A549 (cell line): ENCODE measurements around the gene ANXA6. TPM values are rescaled to one million over a fixed set of nuclear protein-coding genes. Genes with fewer than 3 reads are reported as not detected.

ENCODE experiments used
- ATAC-seq, 2 experiments: fragments of 200-7000 bp in 1 of 2; fragments of >200 bp in 1 of 2; cut with Nextera tagmentation in 1 of 2; cut with Tn5 transposase in 1 of 2; 3 replicates each; pipeline versions ENCODE4 v1.8.0 to v1.9.1; 2018 to 2020; ENCODE audit warnings: mild to moderate bottlenecking in 1 of 2, moderate library complexity in 1 of 2
- CTCF ChIA-PET: fragments of 300-600 bp; sonication (Branson Sonifier 250); formaldehyde crosslinking; extraction: SDS; loops from one replicate; lab custom pipeline; 2021; ENCODE audit warnings: antibody characterized with exemption, inconsistent platforms; lab: Yijun Ruan, JAX
- POLR2A ChIA-PET: fragments of 350-600 bp; formaldehyde crosslinking; extraction: SDS; loops from one replicate; lab custom pipeline; 2021; ENCODE audit warnings: antibody characterized with exemption, inconsistent platforms; lab: Yijun Ruan, JAX
- DNase-seq, 2 experiments: peaks; one replicate each; pipeline versions ENCODE4 v3.0.0 to v3.0.0-alpha.2; 2011 to 2016; ENCODE audit warnings: low read depth in 1 of 2, low spot score in 1 of 2
- FAIRE-seq: peaks from 2 replicates; lab custom pipeline; 2011; peaks lifted over from hg19 to GRCh38; lab: Jason Lieb, UNC
- H3K27ac ChIP-seq, 2 experiments: fragments of >200 bp; sonication (Bioruptor Twin); formaldehyde crosslinking; 3 replicates each; pipeline ENCODE4 v1.5.1; 2016 to 2017
- H3K4me1 ChIP-seq: fragments of >200 bp; sonication (Bioruptor Twin); formaldehyde crosslinking; 3 replicates; pipeline ENCODE4 v1.6.1; 2016
- H3K4me2 ChIP-seq: fragments of >200 bp; sonication (Bioruptor Twin); formaldehyde crosslinking; 3 replicates; pipeline ENCODE4 v1.6.1; 2016
- H3K4me3 ChIP-seq: fragments of >200 bp; sonication (Bioruptor Twin); formaldehyde crosslinking; 3 replicates; pipeline ENCODE4 v1.5.1; 2016
- H3K9me3 ChIP-seq: fragments of >200 bp; sonication (Bioruptor Twin); formaldehyde crosslinking; 3 replicates; pipeline ENCODE4 v1.6.1; 2016
- ATOH8 ChIP-seq: fragments of 250-450 bp; sonication (Bioruptor Pico); IDR thresholded peaks from 2 replicates; pipeline ENCODE4 v1.5.0; 2020; ENCODE audit warnings: low read depth, mild to moderate bottlenecking, moderate library complexity
- BCL3 ChIP-seq: fragments of >200 bp; sonication (Bioruptor Twin); formaldehyde crosslinking; IDR thresholded peaks from 3 replicates; pipeline ENCODE4 v1.6.1; 2016
- CBX2 ChIP-seq: fragments of 200-600 bp; sonication (generic); IDR thresholded peaks from 2 replicates; pipeline ENCODE4 v1.6.1; 2016; ENCODE audit warnings: low read depth, mild to moderate bottlenecking, borderline replicate concordance
- CBX8 ChIP-seq: fragments of 200-600 bp; sonication (generic); IDR thresholded peaks from 2 replicates; pipeline ENCODE4 v1.6.1; 2016
- E2F6 ChIP-seq: IDR thresholded peaks from 2 replicates; pipeline ENCODE4 v1.6.1; 2012; ENCODE audit warnings: low read depth, borderline replicate concordance
- EHMT2 ChIP-seq: fragments of 200-600 bp; sonication (generic); IDR thresholded peaks from 2 replicates; pipeline ENCODE4 v1.6.1; 2016; ENCODE audit warnings: antibody characterized with exemption, low read depth, mild to moderate bottlenecking, moderate library complexity
- ELK1 ChIP-seq: fragments of 150-350 bp; IDR thresholded peaks from 2 replicates; pipeline ENCODE4 v1.6.1; 2014; ENCODE audit warnings: low read depth, mild to moderate bottlenecking, low read length
- ESRRA ChIP-seq: fragments of 150-350 bp; IDR thresholded peaks from 2 replicates; pipeline ENCODE4 v1.6.1; 2014; ENCODE audit warnings: mild to moderate bottlenecking, low read length, borderline replicate concordance
- FOSB ChIP-seq: fragments of 250-450 bp; sonication (Bioruptor Pico); IDR thresholded peaks from 2 replicates; pipeline ENCODE4 v1.5.0; 2020; ENCODE audit warnings: mild to moderate bottlenecking, moderate library complexity
- HEYL ChIP-seq: fragments of 250-450 bp; sonication (Bioruptor Pico); IDR thresholded peaks from 2 replicates; pipeline ENCODE4 v1.8.0; 2021; ENCODE audit warnings: mild to moderate bottlenecking, moderate library complexity
- JUN ChIP-seq, 2 experiments: fragments of >200 bp; sonication (Bioruptor Twin); formaldehyde crosslinking; IDR thresholded peaks; 2 replicates in 1 of 2; 3 replicates in 1 of 2; pipeline ENCODE4 v1.6.1; 2016 to 2017
- JUNB ChIP-seq: fragments of >200 bp; sonication (Bioruptor Twin); formaldehyde crosslinking; IDR thresholded peaks from 2 replicates; pipeline ENCODE4 v1.6.1; 2016
- MAFK ChIP-seq: fragments of 450-650 bp; IDR thresholded peaks from 2 replicates; pipeline ENCODE4 v1.6.1; 2014; ENCODE audit not compliant: partially characterized antibody
- MYC ChIP-seq: IDR thresholded peaks from 2 replicates; pipeline ENCODE4 v1.6.1; 2012; ENCODE audit warnings: mild to moderate bottlenecking, inconsistent platforms, low read length, improper control_type of control experiment, borderline replicate concordance
- NPAS2 ChIP-seq: fragments of 250-450 bp; sonication (Bioruptor Pico); IDR thresholded peaks from 2 replicates; pipeline ENCODE4 v1.8.0; 2022; ENCODE audit warnings: mild to moderate bottlenecking, moderate library complexity, borderline replicate concordance
- NR3C1 ChIP-seq: fragments of >200 bp; sonication (Bioruptor Twin); formaldehyde crosslinking; IDR thresholded peaks from 3 replicates; pipeline ENCODE4 v1.6.1; 2017
- PBX3 ChIP-seq: IDR thresholded peaks from 2 replicates; pipeline ENCODE4 v1.6.1; 2012
- PHF8 ChIP-seq: fragments of 200-600 bp; sonication (generic); IDR thresholded peaks from 2 replicates; pipeline ENCODE4 v1.6.1; 2016; ENCODE audit warnings: low read depth, mild to moderate bottlenecking, antibody characterized with exemption, moderate library complexity, borderline replicate concordance
- RAD21 ChIP-seq, 2 experiments: fragments of >200 bp in 1 of 2; sonication (Bioruptor Twin) in 1 of 2; formaldehyde crosslinking in 1 of 2; IDR thresholded peaks in 1 of 2; conservative IDR thresholded peaks in 1 of 2; 2 replicates in 1 of 2; 3 replicates in 1 of 2; pipeline ENCODE4 v1.6.1; 2012 to 2018; ENCODE audit warnings: inconsistent platforms in 1 of 2
- RARB ChIP-seq: fragments of 250-450 bp; sonication (Bioruptor Pico); IDR thresholded peaks from 2 replicates; pipeline ENCODE4 v1.8.0; 2021; ENCODE audit warnings: mild to moderate bottlenecking, moderate library complexity
- RFX5 ChIP-seq: fragments of 450-650 bp; IDR thresholded peaks from 2 replicates; pipeline ENCODE4 v1.7.1; 2014; ENCODE audit warnings: antibody characterized with exemption, mild to moderate bottlenecking, moderate library complexity
- TFCP2L1 ChIP-seq: fragments of 250-450 bp; sonication (Bioruptor Pico); IDR thresholded peaks from 2 replicates; pipeline ENCODE4 v1.5.0; 2021; ENCODE audit warnings: mild to moderate bottlenecking
- ZC3H11A ChIP-seq: fragments of 450-650 bp; IDR thresholded peaks from 2 replicates; pipeline ENCODE4 v1.6.1; 2014; ENCODE audit warnings: antibody characterized with exemption, mild to moderate bottlenecking
- ZFP36 ChIP-seq: fragments of 450-650 bp; IDR thresholded peaks from 2 replicates; pipeline ENCODE4 v1.6.1; 2014; ENCODE audit warnings: borderline replicate concordance; ENCODE audit not compliant: partially characterized antibody
- ZSCAN20 ChIP-seq: fragments of 250-450 bp; sonication (Bioruptor Pico); IDR thresholded peaks from 2 replicates; pipeline ENCODE4 v1.8.0; 2022; ENCODE audit warnings: mild to moderate bottlenecking, moderate library complexity
- WGBS: methylation state at CpG from one replicate; pipeline ENCODE4 v1.1.6; 2017; ENCODE audit errors: missing lambda C conversion rate; 5-methylcytosine and 5-hydroxymethylcytosine counted together
- polyA plus RNA-seq, 4 experiments: library from polyadenylated mRNA; depleted of rRNA in 3 of 4; stranded (reverse); fragments of >200 nt; fragmentation: RNase III in 1 of 4; extraction: RNeasy Plus Mini Kit Qiagen cat#74134 plus additional on column Dnase treatment in 1 of 4; gene quantifications; 2 replicates in 3 of 4; 3 replicates in 1 of 4; pipeline ENCODE4 v1.2.3, GENCODE V29; 2011 to 2017
- TF ChIP-seq, protein P1 (sequence below): IDR thresholded peaks from 2 replicates; pipeline ENCODE4 v1.6.1; 2012
- TF ChIP-seq, protein P2 (sequence below): fragments of 450-650 bp; IDR thresholded peaks from 2 replicates; pipeline ENCODE4 v1.6.1; 2014; ENCODE audit warnings: antibody characterized with exemption

The ANXA6 gene
- polyA plus RNA-seq, 2 of the 4 experiments (the other 2 are of a cell fraction), result 32.4 to 53.0 TPM

DNA sequence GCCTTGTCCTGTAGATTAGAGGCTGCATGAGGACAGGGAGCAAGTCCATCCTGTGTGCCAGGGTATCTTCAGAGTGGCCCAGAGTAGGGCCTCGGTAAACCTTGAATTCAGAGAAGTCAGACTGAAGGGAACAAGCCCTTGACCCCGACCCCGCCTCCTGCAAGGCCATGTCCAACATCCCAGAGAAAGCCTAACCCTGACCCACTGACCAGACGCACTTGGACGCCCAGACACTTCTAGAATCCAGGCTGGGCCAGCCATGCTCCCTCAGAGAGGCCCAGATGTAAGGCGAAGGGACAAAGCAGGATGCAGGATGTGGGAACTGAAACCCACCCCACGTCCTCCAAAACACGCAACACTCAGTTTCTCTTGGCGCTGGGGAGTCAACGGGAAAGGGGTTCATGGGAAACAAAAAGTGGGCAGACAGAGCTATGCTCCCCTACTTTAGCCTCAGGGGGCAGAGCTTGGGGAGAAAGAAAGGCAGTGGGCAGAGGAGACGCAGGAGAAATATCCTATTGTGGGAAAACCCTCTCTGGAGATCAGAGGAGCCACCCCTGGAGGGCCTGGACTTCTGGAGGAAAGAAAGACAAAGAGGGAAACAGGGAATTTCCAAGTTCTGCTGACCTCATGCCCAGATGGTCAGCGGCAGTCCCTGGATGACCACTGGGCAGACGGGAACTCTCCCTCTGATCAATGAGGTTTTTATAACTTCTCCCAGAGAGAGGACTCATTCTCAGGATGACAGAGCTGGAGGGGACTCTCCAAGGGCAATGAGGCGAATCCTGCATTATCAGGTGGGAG, 89.7 kb downstream of the ANXA6 start:
- ChIA-PET POLR2A (no interaction called here), CTCF (interaction anchor here (1.4 to 13.2 kb wide), 3 partner anchors 11 to 47 kb away, joined by 5 to 153 read pairs (median 40); no protein-coding TSS in a partner anchor)
- DNase-seq, result no peak
- no peak for ATAC-seq
- FAIRE-seq, result no peak
- TF ChIP-seq RFX5 (no peak), E2F6 (no peak), ELK1 (no peak), ZFP36 (no peak), ZSCAN20 (no peak), ZC3H11A (no peak), PHF8 (no peak)
- 95% methylated on average over 14 of the region's 14 CpGs for WGBS
- Histone ChIP-seq H3K4me1 (peaks cover 64% of the 10 kb centered on the region), H3K4me3 (no peak overlapping the region), H3K27ac (peak overlapping the region in 1 of 2 experiments; percentile 45; a peak in 2 of 6 replicates), H3K4me2 (no peak overlapping the region), H3K9me3 (no peaks in the 10 kb centered on the region)

DNA sequence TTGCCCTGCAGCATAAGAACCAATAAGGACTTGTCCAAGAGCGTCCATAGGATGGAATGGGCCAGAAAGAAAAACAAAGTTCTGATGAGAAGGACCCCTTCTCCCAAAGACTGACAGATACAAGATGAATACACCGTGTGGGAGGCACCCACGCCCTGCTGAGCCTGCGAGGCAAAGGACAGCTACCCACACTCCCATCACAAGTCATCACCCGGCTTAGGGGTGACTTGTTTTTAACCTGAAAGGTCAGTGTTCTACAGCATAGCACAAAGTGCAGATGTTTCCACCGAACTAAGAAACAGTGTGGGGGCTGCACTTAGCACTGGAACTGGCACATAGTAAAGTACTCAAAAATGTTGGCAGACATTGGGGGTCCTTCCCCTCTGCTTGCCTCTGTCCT, 90.7 kb downstream of the ANXA6 start:
- ATAC-seq (no peak), FAIRE-seq (no peak), DNase-seq (no peak)
- Histone ChIP-seq H3K4me3 (no peak overlapping the region), H3K4me2 (no peak overlapping the region), H3K27ac (no peak overlapping the region), H3K9me3 (no peaks in the 10 kb centered on the region), H3K4me1 (peaks cover 63% of the 10 kb centered on the region)
- POLR2A ChIA-PET, result no interaction called here
- 87% methylated on average over 6 of the region's 6 CpGs for WGBS
- TF ChIP-seq JUNB (no peak), CBX8 (no peak), RARB (CRISPR knock-in tag) (no peak)
- CTCF ChIA-PET, result interaction anchor here (1.4 to 13.2 kb wide), 3 partner anchors 12 to 16 kb away, joined by 4 to 153 read pairs (median 5); partner anchors contain the start of gene TNIP1

GRCh38 chr5:151065609-151066008, 92.0 kb downstream of the ANXA6 start:
- Histone ChIP-seq H3K4me3 (no peak overlapping the region), H3K9me3 (no peaks in the 10 kb centered on the region), H3K27ac (no peak overlapping the region; a peak in 1 of 6 replicates), H3K4me2 (no peak overlapping the region), H3K4me1 (peaks cover 56% of the 10 kb centered on the region)
- TF ChIP-seq RFX5 (no peak), NR3C1 (no peak), MAFK (no peak), JUN (IDR thresholded peaks at IDR 0.05) (no peak), TFCP2L1 (no peak), PBX3 (no peak), ESRRA (no peak), HEYL (CRISPR knock-in tag) (no peak), FOSB (CRISPR knock-in tag) (no peak), MYC (no peak), CBX2 (no peak), EHMT2 (no peak), RAD21 (conservative IDR thresholded peaks at IDR 0.05 in 1 of 2, IDR thresholded peaks at IDR 0.05 in 1 of 2) (no peak), BCL3 (no peak), NPAS2 (CRISPR knock-in tag) (no peak), ATOH8 (CRISPR knock-in tag) (no peak)
- TF ChIP-seq, protein P1, sequence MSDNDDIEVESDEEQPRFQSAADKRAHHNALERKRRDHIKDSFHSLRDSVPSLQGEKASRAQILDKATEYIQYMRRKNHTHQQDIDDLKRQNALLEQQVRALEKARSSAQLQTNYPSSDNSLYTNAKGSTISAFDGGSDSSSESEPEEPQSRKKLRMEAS, result no peak
- TF ChIP-seq, protein P2, sequence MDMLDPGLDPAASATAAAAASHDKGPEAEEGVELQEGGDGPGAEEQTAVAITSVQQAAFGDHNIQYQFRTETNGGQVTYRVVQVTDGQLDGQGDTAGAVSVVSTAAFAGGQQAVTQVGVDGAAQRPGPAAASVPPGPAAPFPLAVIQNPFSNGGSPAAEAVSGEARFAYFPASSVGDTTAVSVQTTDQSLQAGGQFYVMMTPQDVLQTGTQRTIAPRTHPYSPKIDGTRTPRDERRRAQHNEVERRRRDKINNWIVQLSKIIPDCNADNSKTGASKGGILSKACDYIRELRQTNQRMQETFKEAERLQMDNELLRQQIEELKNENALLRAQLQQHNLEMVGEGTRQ, result no peak
- FAIRE-seq (no peak), ATAC-seq (no peak), DNase-seq (no peak)
- WGBS, result 61% methylated on average over 1 of the region's 1 CpG
- ChIA-PET CTCF (interaction anchor here (1.1 to 13.2 kb wide), 6 partner anchors 9 to 100 kb away, joined by 4 to 153 read pairs (median 4); partner anchors contain the start of gene TNIP1), POLR2A (interaction anchor here (0.7 kb wide), 1 partner anchor 28 kb away, joined by 3 read pairs; no protein-coding TSS in a partner anchor)
